Head of caudate nucleus (tissue), 42 donors: Measurements from ENCODE around the gene MCM3.

Experiments
- DNase-seq, 42 donors: peaks; one replicate each; pipeline versions ENCODE4 v3.0.0 to v3.0.0-alpha.2; 2020 to 2021; ENCODE audit warnings: mixed read lengths in 7 of 42
- intact Hi-C: fragments of 100-400 bp; cut with DNase I; formaldehyde crosslinking; loops from one replicate; pipeline ENCODE4 v1.15.0; 2022

The MCM3 gene

DNA sequence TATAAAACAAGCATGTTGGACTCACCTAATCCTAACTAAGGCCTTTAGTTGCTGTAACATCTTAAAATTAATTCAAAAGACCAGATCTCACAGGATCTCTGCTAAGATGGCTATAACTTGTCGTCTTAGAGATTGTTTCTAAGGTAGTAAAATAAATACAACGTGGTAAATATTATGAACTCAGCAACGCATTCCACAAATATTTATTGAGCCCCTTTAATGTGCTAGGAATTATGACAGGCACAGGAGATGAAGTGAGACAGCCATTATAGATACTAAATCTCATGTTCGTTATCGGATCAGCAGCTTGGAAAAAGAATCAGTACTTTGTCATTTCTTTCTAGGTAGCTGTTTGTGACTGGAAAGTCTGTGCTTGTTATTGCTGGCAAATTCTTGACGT is 20.9 kb upstream of the MCM3 start:
- no peak for DNase-seq
- intact Hi-C loops: no loop called here

DNA sequence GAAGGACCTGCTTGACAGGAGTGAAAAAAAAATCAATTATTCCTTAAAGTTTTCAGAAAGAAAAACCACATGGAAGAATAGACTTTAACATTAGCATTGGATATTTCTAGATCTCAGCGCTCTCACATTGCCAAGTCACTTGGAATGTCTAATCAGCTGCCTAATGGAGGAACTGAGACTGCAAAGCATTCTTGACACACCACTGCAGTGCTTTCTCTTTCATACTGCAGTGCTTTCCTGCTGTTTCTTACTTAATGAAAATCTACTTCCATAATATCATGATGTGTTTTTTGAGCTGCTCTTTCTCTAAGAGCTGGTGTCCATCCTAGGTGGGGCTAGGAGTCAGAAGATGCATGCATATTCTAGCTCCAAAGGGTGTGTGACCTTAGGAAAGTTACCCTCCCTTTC is 20.4 kb upstream of the MCM3 start:
- intact Hi-C loops: no loop called here
- DNase-seq: peak in 4 of 42 donors; percentile 17 to 33 (median 22)

DNA sequence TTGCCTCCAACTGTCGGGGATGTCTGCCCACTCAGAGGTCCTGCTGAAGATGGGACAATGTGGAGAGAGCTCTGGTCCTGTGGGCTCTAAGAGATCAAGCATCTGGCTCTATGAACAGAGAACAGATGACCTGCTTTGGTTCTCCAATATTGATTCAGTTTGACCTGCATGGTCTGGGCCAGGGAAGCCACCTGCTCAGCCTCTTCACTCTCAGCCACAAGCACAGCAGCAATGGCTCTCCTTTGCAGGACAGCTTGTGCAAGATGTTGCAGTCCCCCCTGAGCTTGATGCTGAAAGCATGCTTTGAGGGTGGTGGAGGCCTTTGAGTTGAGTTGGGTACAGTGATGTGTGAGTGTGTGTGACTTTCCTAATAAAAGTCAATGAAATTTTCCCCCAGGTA is 18.6 kb upstream of the MCM3 start:
- DNase-seq: no peak
- intact Hi-C loops: no loop called here

DNA sequence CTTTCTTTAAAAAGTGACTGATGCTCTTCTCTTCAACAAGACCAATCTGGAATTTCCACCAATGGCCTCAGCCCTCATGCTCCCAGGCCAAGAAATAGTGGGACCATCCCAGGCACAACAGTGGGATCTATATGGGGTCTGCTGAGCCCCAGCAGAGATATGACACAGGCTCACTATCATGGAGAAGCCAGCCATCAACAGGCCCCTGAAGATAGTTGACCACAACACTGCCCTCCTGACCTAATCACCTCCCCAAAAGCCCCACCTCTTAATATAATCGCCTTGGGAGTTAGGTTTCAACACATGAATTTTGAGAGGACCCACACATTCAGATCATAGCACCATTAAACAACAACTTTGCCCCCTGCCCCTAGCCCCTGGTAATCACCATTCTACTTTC is 16.8 kb upstream of the MCM3 start:
- intact Hi-C loops: no loop called here
- DNase-seq: no peak

DNA sequence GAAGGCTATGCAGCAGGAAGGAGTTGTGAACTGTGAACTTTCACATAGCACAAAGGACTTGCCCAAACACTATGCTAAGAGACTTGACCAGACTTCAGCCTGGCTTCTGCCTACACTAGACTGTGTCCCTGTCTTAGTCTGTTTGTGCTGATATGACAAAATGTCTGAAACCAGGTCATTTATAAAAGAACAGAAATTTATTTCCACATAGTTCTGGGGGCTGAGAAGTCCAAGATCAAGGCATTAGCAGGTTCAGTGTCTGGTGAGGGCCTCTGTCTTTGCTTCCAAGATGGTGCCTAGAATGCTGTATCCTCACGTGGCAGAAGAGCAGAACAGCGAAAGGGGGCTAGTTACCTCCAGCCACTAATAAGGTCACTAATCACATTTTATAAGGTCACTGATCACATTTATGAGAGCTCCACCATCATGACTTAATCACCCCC is 16.0 kb upstream of the MCM3 start:
- intact Hi-C loops: no loop called here
- no peak for DNase-seq

DNA sequence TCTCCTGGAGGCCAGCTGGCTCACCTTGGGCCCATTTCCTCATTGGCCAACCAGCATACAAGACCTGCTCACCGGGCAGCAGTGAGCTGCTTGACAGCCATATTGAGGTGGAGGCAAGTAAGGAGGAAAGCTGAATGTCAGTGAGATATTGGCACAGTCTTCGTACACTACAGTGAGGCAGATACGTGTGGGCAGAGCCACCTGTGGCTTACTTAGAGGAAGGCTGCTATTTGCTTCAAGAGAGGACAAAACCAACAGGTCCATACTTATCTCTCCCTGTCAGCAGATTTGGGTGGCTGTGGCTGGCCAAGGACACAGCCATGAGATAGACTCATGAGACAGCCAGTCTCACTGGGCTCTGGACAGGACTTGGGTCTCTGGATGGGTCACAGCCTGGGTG is 15.1 kb upstream of the MCM3 start:
- no peak for DNase-seq
- intact Hi-C loops: no loop called here

DNA sequence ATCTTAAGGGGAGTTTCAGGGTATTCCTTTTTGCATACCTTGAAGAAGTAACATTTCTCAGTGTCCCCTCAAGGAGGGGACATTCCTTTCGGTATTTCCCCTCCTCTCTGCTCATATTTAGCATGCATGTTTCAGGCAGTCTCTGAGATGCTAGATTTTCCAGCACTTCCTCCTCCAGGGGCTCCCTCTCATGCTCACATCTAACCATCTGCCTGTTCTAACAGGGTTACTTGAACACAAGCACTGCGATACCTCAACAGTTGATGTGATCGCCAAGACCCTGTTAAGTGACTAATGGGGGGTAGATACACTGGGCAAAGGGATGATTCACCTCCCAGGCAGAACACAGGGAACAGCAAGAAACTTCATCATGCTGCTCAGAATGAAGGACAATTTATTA is 12.9 kb upstream of the MCM3 start:
- intact Hi-C loops: no loop called here
- DNase-seq: no peak

DNA sequence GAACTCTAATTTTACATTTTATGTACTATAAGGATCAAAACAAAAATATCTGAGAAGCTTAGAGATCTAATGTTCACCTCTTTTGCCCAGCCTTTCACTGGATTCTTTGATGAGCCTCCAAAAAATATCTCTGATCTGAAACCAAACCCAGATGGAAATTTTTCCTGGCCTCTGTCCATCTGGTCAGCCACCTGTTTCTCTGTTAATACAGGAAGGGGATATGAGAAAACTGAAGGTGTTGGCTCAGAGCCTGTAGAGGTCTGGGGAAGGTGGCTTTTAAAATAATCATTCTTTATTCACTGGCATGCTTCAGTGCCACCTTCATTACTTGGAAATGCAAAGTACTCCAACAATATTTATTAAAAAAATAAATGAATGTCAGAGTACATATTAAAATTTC is 8.5 kb upstream of the MCM3 start:
- intact Hi-C loops: no loop called here
- DNase-seq: no peak

DNA sequence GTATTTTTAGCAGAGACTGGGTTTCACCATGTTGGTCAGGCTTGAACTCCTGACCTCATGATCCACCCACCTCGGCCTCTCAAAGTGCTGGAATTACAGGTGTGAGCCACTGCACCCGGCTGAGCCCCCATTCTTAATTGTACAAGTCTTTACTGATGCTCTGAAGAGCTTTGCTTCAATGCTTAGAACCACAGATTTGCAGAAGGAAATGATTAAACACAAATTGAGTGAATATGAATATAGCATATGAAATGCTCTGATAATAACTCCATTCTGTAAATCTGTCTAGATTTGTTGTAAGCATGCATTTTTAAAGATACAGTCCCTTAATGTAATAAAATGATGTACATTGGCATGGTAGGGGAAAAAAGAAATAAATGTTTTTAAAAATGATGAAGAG is 4.3 kb upstream of the MCM3 start:
- DNase-seq: peak in 1 of 42 donors; percentile 10
- intact Hi-C loops: loop anchor here (10.0 kb wide), 1 partner anchor 376 kb away; no protein-coding TSS in a partner anchor

DNA sequence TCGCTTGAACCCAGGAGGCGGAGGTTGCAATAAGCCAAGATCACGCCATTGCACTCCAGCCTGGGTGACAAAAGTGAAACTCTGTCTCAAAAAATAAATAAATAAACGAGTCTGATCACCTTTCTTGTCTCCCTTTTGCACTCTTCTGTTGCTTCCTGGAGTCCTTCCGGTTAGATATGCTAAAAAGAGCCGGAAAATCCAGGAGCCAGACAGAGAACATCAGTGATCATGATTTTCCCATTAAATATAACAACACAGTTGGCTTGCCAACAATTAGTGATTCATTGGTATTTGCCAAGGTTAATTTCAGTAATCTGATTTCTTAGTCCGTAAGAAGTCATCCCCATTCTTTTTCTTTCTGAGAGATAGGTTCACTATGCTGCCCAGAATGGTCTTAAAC is 3.7 kb upstream of the MCM3 start:
- intact Hi-C loops: loop anchor here (10.0 kb wide), 1 partner anchor 377 kb away; no protein-coding TSS in a partner anchor
- peak in 1 of 42 donors; percentile 25 for DNase-seq

DNA sequence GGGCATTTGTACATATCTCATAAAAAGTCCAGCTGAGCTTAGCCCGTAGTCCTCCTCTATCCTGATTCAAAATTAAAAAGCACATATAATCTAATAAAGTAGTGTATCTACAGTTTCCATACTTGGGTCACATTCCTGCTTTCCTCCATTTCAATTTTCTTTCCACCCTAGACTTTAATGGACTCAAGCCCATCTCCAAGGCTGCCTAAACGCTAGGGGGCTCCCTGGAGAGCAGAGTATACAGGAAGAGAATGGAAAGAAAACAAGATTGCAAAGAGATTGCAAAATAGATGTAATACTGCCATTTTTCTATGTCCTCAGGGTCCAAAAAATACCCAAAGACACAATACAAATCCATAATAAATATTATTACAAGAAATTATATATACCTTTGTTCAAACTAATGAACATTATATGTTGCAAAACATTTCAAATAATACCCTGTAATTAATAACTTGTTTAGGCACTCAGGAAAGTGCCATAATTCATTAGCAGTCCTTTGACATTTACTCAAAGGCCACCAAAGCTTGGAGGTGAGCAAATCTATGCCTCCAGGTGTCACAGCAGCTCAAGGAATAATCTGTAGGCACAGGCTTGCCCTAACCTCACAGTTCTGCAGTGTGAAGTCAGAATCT is 2.4 kb upstream of the MCM3 start:
- intact Hi-C loops: loop anchor here (10.0 kb wide), 1 partner anchor 378 kb away; no protein-coding TSS in a partner anchor

DNA sequence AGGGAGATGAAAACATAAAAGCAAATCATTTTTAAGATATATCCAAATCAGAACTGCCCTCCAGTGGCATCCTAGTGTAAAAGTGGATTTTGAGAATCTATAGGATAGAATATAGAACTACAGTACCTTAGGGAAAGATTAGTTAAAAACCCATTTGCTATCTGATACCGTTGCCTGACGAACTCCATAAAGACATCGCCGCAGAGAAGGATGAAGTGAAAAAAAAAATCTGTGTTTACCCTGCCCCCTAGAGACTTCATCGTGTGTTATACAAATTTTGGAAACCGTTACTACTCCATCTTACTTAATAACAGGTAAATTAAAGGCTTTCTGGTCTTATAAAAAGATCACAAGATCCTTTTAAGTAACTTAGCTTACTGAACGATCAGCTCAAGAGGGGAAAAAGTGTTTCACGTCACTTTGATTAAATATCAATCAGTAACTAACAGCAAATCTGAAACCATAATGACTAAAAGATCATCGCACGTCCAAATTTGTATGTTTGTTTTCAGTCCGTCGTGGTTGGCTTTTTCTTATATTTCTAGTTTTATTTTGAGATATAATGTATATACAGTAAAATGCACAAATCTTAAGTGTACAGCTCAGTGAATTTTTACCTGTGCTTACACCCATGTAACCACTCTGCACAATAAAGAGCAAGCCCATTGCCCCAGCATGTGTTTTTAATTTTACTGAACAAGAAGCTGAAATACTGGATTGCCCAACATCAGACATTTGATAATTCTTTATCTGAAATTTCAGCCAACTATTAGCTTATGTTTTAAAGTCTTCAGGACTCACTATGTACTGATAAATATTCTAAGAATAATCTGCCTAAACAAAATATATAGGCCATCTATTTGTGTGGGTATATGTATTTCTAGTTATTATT is 881 bp upstream of the MCM3 start:
- peak in 1 of 42 donors; percentile 33 for DNase-seq
- intact Hi-C loops: loop anchor here (2.0 to 10.0 kb wide), 3 partner anchors 77 to 379 kb away; partner anchors contain the start of gene PAQR8

More for the DNA sequence above, 2.4 kb upstream of the MCM3 start:
- DNase-seq: peak; percentile 38 to 92 (median 78)

DNA sequence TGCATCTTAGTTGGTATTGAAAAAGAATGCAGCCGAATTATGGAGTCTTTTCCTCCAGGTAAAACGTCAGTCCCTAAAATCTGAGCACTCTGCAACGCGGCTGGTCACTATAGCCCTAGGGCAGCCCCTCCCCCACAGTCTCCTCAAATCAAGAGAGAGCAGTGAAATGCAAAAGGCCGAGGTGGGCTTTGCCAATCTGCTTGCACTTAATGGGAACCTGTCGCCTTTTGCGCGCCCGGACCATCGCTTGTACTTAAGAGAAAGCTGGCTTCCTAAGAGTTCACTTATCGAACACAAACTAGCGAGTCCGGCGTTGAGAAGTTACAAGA is 447 bp downstream of the MCM3 start:
- peak in 27 of 42 donors; percentile 6 to 63 (median 22) for DNase-seq
- intact Hi-C loops: loop anchor here (2.0 to 10.0 kb wide), 3 partner anchors 79 to 381 kb away; partner anchors contain the start of gene PAQR8

DNA sequence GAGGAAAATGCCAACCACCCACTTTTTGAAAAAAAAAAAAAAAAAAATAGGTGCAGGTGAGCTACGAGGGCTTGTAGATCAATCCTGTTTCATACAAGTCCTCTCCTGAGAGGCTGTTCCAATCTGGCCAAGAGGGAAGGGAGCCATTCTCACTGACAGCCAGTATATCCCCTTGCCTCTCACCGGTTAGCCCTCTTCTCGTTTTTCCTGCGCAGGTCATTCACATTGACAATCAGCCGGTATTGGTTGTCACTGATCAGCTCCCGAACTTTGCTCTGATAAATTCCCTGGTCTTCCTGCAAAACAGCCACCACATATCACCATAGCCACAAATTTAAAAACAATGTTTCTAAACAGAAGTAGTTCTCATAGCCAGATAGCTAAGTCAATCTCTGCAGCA is 1.4 kb downstream of the MCM3 start:
- intact Hi-C loops: loop anchor here (10.0 kb wide), 1 partner anchor 382 kb away; no protein-coding TSS in a partner anchor
- DNase-seq: peak in 1 of 42 donors; percentile 35

DNA sequence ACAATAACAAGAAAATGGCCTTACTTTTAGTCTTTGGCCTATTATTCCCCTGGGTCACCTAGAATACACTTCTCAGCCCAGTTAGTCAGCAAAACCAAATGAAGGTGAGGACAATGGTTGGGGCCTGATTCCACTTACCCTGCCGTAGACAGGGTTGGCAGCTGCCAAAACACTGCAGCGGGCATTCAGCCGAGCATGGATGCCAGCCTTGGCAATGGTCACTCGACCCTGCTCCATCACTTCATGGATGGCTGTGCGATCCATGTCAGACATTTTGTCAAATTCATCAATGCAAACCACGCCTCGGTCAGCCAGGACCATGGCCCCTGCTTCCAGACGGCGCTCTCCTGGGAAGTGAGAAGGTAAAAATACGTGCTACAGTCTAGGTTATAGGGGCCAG is 8.4 kb downstream of the MCM3 start:
- DNase-seq: peak in 1 of 42 donors; percentile 34
- intact Hi-C loops: no loop called here

DNA sequence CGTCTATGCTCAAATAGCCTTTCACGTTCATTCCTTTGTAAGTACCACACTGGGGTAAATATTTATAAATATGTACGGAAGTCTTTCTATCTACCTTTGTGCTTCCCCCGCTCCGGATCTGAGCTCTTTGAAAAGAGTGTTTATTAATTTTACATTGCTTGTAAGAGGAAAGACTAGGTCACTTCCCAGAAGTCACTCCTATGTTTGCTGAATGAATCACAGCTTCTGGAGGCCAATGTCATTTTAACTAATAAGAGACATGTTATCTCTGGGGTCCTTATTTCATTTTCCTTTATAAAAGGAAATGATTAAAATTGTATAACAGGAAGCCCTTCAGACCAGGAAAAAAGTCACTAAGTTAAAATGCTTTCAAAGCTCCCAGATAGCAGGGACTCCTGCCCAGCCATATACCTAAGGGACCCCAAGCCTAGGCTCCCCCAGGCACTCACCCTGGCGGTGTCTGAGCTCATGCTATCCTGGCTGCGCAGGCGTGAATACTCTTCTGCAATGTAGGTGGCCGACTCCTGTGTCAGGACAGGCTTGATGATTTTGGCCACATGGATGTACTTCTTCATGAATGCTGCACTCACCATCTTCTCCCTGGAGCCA is 12.6 kb downstream of the MCM3 start:
- intact Hi-C loops: no loop called here
- no peak for DNase-seq

DNA sequence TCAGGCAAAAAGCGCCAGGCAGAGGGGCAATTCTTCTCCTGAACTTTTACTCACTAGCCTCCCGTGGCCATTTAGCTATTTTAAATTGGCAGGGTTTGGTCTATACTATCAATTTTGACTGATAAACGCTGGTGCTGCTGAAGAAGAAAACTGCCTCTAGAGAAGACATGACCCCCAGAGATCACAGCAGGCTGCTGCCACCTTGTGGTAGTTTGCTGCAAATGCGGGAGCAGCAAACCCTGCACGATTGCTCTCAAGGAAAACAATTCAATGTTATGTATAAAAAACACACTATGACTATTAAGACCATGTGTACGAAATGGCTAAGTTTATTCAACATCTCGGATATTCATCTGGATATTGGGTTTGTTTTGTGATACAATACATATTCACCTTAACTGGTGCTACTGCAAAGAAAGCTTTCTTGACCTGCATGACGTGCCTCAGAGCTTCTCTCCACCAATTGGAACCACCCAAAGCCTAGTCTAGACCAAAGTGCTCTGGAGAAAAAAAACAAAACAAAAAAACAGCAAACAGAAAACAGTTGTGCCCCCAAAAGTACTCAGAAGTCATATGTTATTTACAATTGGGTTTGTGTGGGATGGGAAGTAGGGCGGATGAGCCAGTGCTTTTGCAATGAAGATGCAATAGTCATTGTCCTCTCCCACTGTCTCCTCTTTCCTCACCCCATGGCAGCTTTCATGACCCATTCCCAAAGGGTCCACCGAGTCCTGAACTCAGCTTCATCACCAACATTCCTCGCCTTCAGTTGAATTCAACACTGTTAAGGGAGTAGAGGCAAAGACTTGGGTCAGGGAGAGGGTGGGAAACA is 20.6 kb downstream of the MCM3 start:
- DNase-seq: peak; percentile 18 to 88 (median 72)
- intact Hi-C loops: no loop called here

DNA sequence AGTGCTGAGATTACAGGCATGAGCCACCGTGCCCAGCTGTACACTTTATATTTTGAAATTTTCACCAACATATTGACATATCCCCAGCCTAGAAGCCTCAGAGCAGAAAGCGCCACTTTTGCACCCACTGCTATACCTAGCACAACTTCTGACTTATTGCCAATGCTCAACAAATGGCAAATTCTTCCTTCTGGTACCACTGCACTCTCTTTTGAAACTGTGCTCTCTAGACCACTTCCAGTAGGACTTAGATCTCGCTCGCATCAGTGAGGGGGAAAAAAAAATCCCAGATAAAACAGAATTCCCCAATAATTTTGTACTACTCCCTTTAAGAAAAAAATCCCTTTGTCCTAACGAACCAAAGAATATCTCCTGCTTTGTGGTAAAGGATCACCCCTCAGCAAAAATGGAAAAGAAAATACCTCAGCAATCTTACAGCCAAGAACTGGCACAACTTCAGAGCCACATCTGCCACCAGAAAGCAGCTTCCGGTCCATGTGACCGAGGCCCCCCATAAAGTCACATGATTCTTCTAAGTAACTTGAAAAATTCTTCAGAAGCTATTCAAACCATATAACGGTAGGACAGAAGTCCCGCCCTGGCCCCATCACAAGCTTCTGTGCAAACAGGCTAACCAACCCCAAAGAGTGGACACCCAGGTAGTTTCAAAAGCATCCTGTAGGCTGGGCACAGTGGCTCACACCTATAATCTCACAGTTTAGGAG is 21.8 kb downstream of the MCM3 start:
- intact Hi-C loops: no loop called here
- DNase-seq: no peak
